GM12873 (cell line): ENCODE results near the gene ANKRD12.

ENCODE experiments used
- CTCF ChIP-seq: IDR thresholded peaks from 2 replicates; pipeline ENCODE4 v1.5.1; 2012; ENCODE audit warnings: low read depth, mild to moderate bottlenecking, moderate library complexity, low read length, control low read depth; ENCODE audit not compliant: insufficient read depth; ENCODE audit errors: missing control alignments

Gene ANKRD12

GRCh38 chr18:9217743-9218451, 81.3 kb downstream of the ANKRD12 start:
- no peak for TF ChIP-seq CTCF

- no peak for TF ChIP-seq CTCF
Observed at GRCh38 chr18:9221040-9221439, 84.5 kb downstream of the ANKRD12 start.

- TF ChIP-seq CTCF = no peak
Observed at GRCh38 chr18:9221661-9222060, 85.1 kb downstream of the ANKRD12 start.

GRCh38 chr18:9223356-9223755, 86.8 kb downstream of the ANKRD12 start:
- TF ChIP-seq CTCF = no peak

- TF ChIP-seq CTCF = no peak
Observed at GRCh38 chr18:9226463-9226862, 89.9 kb downstream of the ANKRD12 start.

GRCh38 chr18:9231852-9232486, 95.4 kb downstream of the ANKRD12 start:
- TF ChIP-seq CTCF = no peak

GRCh38 chr18:9232977-9233376, 96.4 kb downstream of the ANKRD12 start:
- TF ChIP-seq CTCF = no peak
